ENCODE measurements around the gene RAD52. TPM values are rescaled to one million over a fixed set of nuclear protein-coding genes. Genes with fewer than 3 reads are reported as not detected.

The RAD52 gene
- total RNA-seq, 1 donor from 2014 or later = 21.2 TPM

GRCh38 chr12:966724-967123 lies 17.2 kb upstream of the RAD52 start:
- DNase-seq (ENCODE audit: low read depth, low spot score) = no peak
- no peaks in the 10 kb centered on the region for H3K9me3 Mint-ChIP-seq
- no peak overlapping the region for H3K27ac Mint-ChIP-seq (ENCODE audit: unreplicated experiment)
- no peaks in the 10 kb centered on the region for H3K36me3 Mint-ChIP-seq (ENCODE audit: low read depth)
- TF ChIP-seq CTCF (conservative IDR thresholded peaks at IDR 0.05) = no peak
- H3K27me3 Mint-ChIP-seq (ENCODE audit: low read depth) = no peaks in the 10 kb centered on the region
- H3K4me1 Mint-ChIP-seq = peaks cover 13% of the 10 kb centered on the region
- H3K4me3 Mint-ChIP-seq = no peak overlapping the region

DNA sequence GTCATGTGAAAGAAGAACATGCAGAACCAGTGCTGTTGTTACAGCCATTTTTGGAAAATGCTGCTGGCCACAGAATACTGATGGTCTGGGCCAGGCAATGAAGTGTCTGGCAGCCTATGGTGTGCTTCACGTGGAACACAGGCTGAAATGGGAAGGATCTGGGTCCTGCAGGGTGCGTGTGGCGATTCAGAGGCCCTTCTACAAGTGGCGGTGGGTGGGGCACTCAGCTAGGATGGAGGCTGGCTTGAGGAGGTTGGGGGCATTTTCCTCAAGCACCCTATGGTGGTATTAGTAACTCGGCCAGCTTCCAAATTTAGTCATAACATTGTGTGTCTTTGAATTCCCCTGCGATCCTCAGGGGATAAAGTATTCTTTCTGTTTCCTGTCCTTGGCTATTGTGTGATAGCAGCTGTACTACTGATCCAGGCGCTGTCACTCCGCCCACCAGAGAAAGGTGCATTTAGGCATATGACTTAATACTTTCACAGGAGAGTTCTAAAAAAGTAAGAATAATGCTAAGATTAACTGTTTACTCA lies 9.2 kb upstream of the RAD52 start:
- no peaks in the 10 kb centered on the region for H3K9me3 Mint-ChIP-seq
- TF ChIP-seq CTCF (conservative IDR thresholded peaks at IDR 0.05) = no peak
- no peaks in the 10 kb centered on the region for H3K36me3 Mint-ChIP-seq (ENCODE audit: low read depth)
- DNase-seq (ENCODE audit: low read depth, low spot score) = no peak
- H3K4me3 Mint-ChIP-seq = no peak overlapping the region
- no peaks in the 10 kb centered on the region for H3K27me3 Mint-ChIP-seq (ENCODE audit: low read depth)
- H3K27ac Mint-ChIP-seq (ENCODE audit: unreplicated experiment) = no peak overlapping the region
- peaks cover 7% of the 10 kb centered on the region for H3K4me1 Mint-ChIP-seq

DNA sequence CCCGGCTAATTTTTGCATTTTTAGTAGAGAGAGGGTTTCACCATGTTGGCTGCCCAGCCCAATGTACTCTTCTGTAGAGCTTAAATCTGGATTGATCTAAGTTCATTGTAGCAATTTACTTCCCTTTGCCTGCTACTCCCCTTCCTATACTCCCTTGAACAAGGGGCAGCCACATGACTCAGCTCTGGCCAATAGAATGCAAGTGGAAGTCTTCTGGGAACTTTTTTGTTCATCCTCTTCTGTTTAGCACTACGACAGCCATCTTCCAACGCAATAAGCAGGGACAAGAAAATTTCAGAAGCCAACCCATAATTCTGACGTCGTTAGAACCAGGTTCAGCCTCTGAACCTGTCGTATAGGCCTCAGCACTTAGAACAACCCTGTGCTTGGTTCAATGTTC lies 6.4 kb upstream of the RAD52 start:
- H3K36me3 Mint-ChIP-seq (ENCODE audit: low read depth) = no peaks in the 10 kb centered on the region
- no peak for TF ChIP-seq CTCF (conservative IDR thresholded peaks at IDR 0.05)
- H3K27me3 Mint-ChIP-seq (ENCODE audit: low read depth) = no peaks in the 10 kb centered on the region
- DNase-seq (ENCODE audit: low read depth, low spot score) = no peak
- H3K9me3 Mint-ChIP-seq = no peaks in the 10 kb centered on the region
- no peak overlapping the region for H3K27ac Mint-ChIP-seq (ENCODE audit: unreplicated experiment)
- H3K4me3 Mint-ChIP-seq = no peak overlapping the region
- peaks cover 7% of the 10 kb centered on the region for H3K4me1 Mint-ChIP-seq

DNA sequence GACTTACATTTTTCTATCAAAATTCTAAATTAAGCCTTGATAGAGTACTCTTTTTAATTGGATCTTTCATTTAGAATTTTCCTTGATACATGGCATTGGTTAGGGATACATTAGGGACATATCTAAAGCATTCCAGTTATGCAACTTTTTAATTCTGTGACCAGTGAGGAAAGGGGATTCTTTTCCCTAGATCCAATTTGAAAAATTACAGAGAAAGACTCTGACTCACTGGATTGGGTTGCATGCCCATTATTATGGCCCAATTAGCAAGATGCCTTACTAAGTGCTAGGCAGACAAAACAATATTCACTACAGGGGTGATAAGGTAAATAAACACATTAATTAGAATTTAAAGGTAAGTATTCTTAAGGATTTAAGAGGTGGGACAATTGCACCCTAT lies 5.2 kb upstream of the RAD52 start:
- Mint-ChIP-seq H3K4me3 (no peak overlapping the region), H3K9me3 (no peaks in the 10 kb centered on the region), H3K4me1 (peaks cover 7% of the 10 kb centered on the region), H3K36me3 (ENCODE audit: low read depth) (no peaks in the 10 kb centered on the region), H3K27me3 (ENCODE audit: low read depth) (no peaks in the 10 kb centered on the region), H3K27ac (ENCODE audit: unreplicated experiment) (no peak overlapping the region)
- TF ChIP-seq CTCF (conservative IDR thresholded peaks at IDR 0.05) = no peak
- DNase-seq (ENCODE audit: low read depth, low spot score) = no peak

DNA sequence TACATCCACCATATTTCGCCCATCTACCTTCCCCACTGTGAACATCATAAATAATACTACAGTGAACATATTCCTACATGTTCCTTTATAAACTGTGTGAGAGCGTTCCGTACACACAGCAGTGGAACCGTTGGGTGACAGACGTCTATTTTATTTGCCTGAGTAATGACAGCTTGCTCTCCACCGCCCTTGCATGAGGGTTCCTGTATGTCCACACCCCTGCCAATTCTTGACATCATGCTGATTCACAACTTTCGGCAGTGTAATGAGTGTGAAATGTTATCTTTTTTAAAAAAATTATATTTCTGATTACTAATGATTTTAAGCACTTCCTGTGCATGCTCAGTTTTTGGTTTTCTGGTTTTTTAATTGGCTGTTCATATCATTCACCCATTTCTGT lies 4.3 kb upstream of the RAD52 start:
- TF ChIP-seq CTCF (conservative IDR thresholded peaks at IDR 0.05) = no peak
- H3K36me3 Mint-ChIP-seq (ENCODE audit: low read depth) = no peaks in the 10 kb centered on the region
- peak overlapping the region; percentile 28 for H3K27ac Mint-ChIP-seq (ENCODE audit: unreplicated experiment)
- no peak overlapping the region for H3K4me3 Mint-ChIP-seq
- H3K4me1 Mint-ChIP-seq = peaks cover 13% of the 10 kb centered on the region
- DNase-seq (ENCODE audit: low read depth, low spot score) = no peak
- no peaks in the 10 kb centered on the region for H3K9me3 Mint-ChIP-seq
- no peaks in the 10 kb centered on the region for H3K27me3 Mint-ChIP-seq (ENCODE audit: low read depth)

DNA sequence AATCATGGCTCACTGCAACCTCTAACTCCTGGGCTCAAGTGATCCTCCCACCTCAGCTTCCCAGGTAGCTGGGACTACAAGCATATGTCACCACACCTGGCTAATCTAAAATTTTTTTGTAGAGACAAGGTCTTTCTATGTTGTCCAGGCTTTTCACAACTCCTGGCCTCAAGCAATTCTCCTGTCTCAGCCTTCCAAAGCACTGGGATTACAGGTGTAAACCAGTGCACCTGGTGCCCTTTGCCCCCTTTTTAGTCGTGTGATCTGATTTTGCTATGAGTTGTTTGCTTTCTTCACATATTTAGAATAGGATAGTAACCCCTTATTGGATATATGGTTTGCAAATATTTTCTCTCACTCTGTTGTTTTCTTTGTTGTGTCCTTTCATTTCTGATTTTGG lies 1.7 kb upstream of the RAD52 start:
- Mint-ChIP-seq H3K4me1 (peaks cover 21% of the 10 kb centered on the region), H3K27me3 (ENCODE audit: low read depth) (no peaks in the 10 kb centered on the region), H3K27ac (ENCODE audit: unreplicated experiment) (no peak overlapping the region), H3K9me3 (no peaks in the 10 kb centered on the region), H3K4me3 (peak overlapping the region; percentile 7), H3K36me3 (ENCODE audit: low read depth) (no peaks in the 10 kb centered on the region)
- DNase-seq (ENCODE audit: low read depth, low spot score) = no peak
- no peak for TF ChIP-seq CTCF (conservative IDR thresholded peaks at IDR 0.05)

All from neural crest cell (in vitro differentiated cells).